Omental fat pad (tissue), 4 donors: Measurements from ENCODE around the gene MMP19. TPM values are rescaled to one million over a fixed set of nuclear protein-coding genes. Genes with fewer than 3 reads are reported as not detected.
A peak's percentile ranks its signal among the peaks of the same experiment; 100 is the strongest.

ENCODE experiments used
- ATAC-seq: fragments of 150-250 bp; one replicate; pipeline ENCODE4 v1.9.1; 2016; ENCODE audit warnings: mild to moderate bottlenecking, moderate library complexity; ENCODE audit not compliant: low FRiP score
- DNase-seq: peaks from one replicate; pipeline ENCODE4 v3.0.0-alpha.2; 2019; ENCODE audit warnings: low spot score
- total RNA-seq, 4 donors: library from RNA; depleted of rRNA; stranded (reverse); fragments of >200 nt; gene quantifications; one replicate each; pipeline ENCODE4 v1.1.0, GENCODE V29; 2016
- TF ChIP-seq, protein P1 (sequence below), 3 donors: fragments of 450-650 bp; IDR thresholded peaks; one replicate each; pipeline ENCODE4 v1.5.1; 2016 to 2017; ENCODE audit warnings: antibody characterized with exemption in 3 of 3, mild to moderate bottlenecking in 3 of 3, moderate library complexity in 2 of 3

The MMP19 gene
- total RNA-seq, 4 donors from 2014 or later = 35.0 to 616 (median 308) TPM

DNA sequence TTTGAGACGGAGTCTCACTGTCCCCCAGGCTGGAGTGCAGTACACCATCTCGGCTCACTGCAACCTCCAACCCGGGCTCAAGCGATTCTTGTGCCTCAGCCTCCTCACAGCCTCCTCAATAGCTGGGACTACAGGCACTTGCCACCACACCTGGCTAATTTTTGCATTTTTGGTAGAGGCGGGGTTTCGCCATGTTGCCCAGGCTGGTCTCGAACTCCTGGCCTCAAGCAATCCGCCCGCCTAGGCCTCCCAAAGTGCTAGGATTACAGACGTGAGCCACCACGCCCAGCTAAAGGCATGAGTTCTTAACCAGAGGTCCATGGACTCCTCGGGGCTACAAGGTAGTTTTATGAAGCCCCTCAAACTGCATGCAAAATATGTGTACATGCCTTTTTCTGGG lies 27.3 kb downstream of the MMP19 start:
- DNase-seq (no peak), ATAC-seq (no peak)
- TF ChIP-seq, protein P1, sequence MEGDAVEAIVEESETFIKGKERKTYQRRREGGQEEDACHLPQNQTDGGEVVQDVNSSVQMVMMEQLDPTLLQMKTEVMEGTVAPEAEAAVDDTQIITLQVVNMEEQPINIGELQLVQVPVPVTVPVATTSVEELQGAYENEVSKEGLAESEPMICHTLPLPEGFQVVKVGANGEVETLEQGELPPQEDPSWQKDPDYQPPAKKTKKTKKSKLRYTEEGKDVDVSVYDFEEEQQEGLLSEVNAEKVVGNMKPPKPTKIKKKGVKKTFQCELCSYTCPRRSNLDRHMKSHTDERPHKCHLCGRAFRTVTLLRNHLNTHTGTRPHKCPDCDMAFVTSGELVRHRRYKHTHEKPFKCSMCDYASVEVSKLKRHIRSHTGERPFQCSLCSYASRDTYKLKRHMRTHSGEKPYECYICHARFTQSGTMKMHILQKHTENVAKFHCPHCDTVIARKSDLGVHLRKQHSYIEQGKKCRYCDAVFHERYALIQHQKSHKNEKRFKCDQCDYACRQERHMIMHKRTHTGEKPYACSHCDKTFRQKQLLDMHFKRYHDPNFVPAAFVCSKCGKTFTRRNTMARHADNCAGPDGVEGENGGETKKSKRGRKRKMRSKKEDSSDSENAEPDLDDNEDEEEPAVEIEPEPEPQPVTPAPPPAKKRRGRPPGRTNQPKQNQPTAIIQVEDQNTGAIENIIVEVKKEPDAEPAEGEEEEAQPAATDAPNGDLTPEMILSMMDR (IDR thresholded peaks at IDR 0.05) = no peak

DNA sequence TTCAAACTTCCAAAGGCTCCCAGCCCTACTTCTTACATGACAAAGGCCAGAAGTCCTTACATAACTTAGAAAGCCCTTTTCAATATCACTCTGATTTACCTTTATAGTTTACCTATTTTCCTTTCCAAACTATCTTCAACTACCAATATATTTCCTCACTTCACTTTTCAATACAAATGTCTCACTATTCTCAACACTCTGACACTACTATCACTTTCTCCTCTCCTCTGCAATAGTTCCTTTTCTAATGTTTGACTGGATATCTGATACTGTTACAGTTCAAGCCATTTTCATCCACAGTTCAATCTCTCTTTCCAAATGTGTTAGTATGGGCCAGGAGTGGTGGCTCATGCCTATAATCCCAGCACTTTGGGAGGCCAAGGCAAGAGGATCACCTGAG lies 28.5 kb downstream of the MMP19 start:
- TF ChIP-seq, protein P1 (IDR thresholded peaks at IDR 0.05) = no peak
- no peak for DNase-seq
- ATAC-seq = no peak

DNA sequence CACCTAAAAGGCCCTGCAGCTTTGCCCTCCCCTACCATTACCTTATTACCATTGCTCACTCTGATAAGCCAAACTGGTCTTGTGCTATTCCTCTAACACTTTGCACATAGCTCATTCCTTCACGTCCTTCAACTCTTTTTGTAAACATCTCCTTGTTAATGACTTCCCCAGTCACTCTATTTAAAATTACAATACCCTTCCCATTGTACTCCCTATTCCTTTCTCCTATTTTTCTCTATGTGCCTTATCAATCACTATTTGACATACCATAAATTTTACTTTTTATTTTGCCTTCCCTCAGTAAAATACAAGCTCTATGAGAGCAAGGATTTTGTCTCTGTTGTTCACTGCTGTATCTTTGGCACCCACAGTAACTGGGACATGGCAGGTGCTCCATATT lies 30.6 kb downstream of the MMP19 start:
- ATAC-seq = no peak
- TF ChIP-seq, protein P1 (IDR thresholded peaks at IDR 0.05) = no peak
- DNase-seq = no peak

DNA sequence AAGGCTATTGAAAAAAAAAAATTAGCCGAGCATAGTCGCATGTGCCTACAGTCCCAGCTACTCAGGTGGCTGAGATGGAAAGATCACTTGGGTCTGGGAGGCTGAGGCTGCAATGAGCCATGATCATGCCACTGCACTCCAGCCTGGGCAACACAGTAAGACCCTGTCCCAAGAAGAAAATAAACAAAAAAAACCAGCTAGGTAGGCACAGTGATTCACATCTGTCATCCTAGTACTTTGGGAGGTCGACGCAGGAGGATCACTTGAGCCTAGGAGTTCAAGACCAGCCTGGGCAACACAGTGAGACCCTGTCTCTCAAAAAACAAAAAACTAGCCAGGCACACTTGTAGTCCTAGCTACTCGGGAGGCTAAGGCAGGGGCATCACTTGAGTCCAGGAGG lies 33.5 kb downstream of the MMP19 start:
- ATAC-seq = no peak
- TF ChIP-seq, protein P1 (IDR thresholded peaks at IDR 0.05) = no peak
- no peak for DNase-seq

DNA sequence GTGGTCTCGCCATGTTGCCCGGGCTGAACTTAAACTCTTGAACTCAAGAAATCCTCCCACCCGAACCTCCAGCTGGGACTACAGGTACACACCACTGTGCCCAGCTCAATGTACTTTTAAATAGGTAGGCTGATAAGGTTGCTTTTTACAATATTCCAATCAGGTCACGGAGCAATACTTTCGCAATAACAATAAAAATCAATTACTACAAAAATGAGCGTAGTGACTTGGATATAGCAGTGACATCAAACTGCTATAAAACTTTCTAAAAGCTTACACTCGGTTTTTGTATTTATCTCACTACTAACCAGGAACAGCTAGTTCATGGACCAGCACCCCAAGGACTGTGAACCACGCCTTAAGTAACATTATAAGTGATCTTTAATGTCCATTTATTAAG lies 35.8 kb downstream of the MMP19 start:
- TF ChIP-seq, protein P1 (IDR thresholded peaks at IDR 0.05) = no peak
- no peak for ATAC-seq
- no peak for DNase-seq

DNA sequence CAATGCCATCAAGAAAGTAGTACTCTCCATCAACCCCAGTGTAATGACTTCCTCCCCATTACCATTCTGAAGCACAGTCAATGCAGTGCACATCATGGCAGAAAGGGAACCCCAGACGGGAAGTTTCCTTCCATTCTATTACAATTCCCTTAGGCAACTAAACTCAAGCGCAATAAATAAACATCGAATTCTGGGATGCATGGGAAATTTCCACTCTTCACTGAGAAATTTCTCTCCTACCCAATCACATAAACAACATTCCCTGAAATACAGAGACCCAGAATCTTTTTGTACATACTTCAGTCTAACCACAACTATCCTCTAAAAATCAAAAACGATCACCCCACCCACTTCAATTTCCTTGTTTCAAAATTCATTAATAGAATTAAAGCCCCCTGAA lies 45.2 kb downstream of the MMP19 start:
- no peak for DNase-seq
- TF ChIP-seq, protein P1 (IDR thresholded peaks at IDR 0.05) = no peak
- ATAC-seq = no peak

DNA sequence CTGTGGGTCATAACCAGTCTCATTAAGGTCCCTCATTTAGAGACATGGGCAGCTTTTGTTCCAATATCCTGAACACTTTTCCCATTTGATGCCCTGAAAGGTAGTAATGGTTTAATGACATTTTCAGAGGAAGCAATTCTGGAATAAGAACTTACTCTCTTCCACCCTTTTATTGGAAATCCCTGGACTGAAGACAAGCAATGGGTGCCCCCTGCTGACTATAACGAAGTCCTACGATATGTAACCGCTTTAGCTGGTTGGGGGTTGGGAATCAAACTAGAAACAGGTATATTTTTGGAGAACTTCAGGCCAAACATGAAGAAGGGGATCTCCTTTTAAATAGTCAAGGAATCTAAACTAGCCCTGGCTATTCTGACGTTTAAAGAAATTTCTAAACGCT lies 45.7 kb downstream of the MMP19 start:
- DNase-seq (no peak), ATAC-seq (no peak)
- TF ChIP-seq, protein P1 (IDR thresholded peaks at IDR 0.05) = peak in 1 of 3 donors; percentile 14
